Measurements from ENCODE around the gene TSTD1. TPM values are rescaled to one million over a fixed set of nuclear protein-coding genes. Genes with fewer than 3 reads are reported as not detected.

Gene TSTD1, protein sequence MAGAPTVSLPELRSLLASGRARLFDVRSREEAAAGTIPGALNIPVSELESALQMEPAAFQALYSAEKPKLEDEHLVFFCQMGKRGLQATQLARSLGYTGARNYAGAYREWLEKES
- total RNA-seq (2014; rRNA removed; shearing (Covaris generic)) (not detected in 2 replicates), polyA plus RNA-seq (2016; fragmentation: Nextera tagmentation; extraction: Ambion mirVana) (not detected in 2 replicates)

DNA sequence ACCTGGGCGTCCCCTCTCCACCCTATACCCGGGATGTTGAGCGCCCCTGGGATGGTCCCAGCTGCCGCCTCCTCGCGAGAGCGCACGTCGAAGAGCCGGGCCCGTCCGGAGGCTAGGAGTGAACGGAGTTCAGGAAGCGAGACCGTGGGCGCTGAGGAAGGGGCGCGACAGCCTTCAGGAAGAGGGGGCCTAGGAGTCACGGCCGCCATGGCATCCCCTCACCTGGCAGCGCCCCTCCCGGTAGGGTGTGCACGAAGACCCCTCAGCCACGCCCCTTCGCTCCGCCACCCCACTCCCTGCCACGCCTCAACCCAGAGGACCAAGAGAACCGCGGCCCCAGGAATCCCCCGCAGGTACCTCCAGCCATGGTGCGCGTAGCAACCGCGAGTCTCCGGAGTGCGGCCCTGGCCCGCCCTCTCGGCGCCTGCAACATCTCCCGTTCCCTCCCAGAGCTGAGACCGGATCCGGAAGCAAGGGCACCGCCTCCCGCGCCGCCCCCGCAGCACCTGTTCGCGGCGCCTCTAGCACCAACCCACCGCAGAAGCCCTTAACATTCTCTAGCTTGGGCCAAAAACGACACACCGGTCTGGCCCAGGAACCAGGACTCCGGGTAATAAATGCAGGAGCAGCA, at the start of gene TSTD1:
TSS of gene TSTD1 (minus strand) at position 442 of the 631 bp plus-strand sequence. CDS start at position 367, 75 bp downstream.
- H3K4me3 ChIP-seq: no peak within 1 kb of the TSS
- no peaks in the 10 kb centered on the region for H4K20me1 ChIP-seq (ENCODE audit: insufficient read depth)
- H3K27ac ChIP-seq: no peak within 1 kb of the TSS
- no peak within 1 kb of the TSS for H3K9ac ChIP-seq
- no peak for DNase-seq
- WGBS, 2 experiments (ENCODE audit: low coverage in 1 of 2, low lambda C conversion rate in 2 of 2, missing lambda C conversion rate in 2 of 2): 81 to 85% methylated on average over 42 to 53 of the region's 54 CpGs
- H3K79me2 ChIP-seq (ENCODE audit: insufficient read depth): peaks cover 20% of the 10 kb centered on the region
- peaks cover 7% of the 10 kb centered on the region; the same call in 1 of the 2 replicates for H3K36me3 ChIP-seq (ENCODE audit: low read depth)
- TF ChIP-seq EZH2phosphoT487 (IDR thresholded peaks at IDR 0.05; ENCODE audit: insufficient read depth, low read depth): no peak
- TF ChIP-seq EZH2 (IDR thresholded peaks at IDR 0.05; ENCODE audit: insufficient read depth, poor library complexity, severe bottlenecking): no peak
- no peaks in the 10 kb centered on the region for H3K4me1 ChIP-seq (ENCODE audit: insufficient read depth)
- H3K9me3 ChIP-seq (ENCODE audit: low read depth): no peaks in the 10 kb centered on the region
- in situ Hi-C loops (cut with MboI): no loop called here
- H2AFZ ChIP-seq: no peak within 1 kb of the TSS
- no peaks in the 10 kb centered on the region for H3K9me2 ChIP-seq (ENCODE audit: insufficient read depth)
- H3K27me3 ChIP-seq (replicated peaks; ENCODE audit: insufficient read depth): no peaks in the 10 kb centered on the region
- peaks cover 5% of the 10 kb centered on the region; the same call in 1 of the 2 replicates for H3F3A ChIP-seq (ENCODE audit: insufficient read depth)
- H3K4me2 ChIP-seq (ENCODE audit: unreplicated experiment): no peak within 1 kb of the TSS

DNA sequence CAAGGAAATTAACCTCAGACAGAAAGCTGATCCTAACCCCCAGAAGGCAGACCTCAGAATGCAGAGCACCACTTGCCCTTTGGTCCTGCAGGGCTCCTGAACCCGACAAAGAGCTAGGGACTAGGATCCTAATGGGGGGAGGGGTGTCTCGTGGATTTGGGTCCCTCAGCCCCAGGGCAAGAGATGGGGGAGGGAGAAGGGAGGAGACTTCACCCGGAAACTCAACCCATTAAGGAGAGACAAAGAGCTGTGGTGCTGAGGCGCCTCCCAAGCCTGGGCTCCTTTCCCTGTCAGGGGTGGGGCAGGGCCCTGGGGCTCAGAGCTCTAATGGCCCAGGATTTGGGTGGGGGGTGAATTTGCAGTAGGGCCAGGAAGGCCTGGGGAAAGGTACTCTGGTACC, 47.7 kb upstream of the TSTD1 start:
- DNase-seq: no peak
- no peaks in the 10 kb centered on the region for H3K9me2 ChIP-seq (ENCODE audit: insufficient read depth)
- H3K27me3 ChIP-seq (replicated peaks; ENCODE audit: insufficient read depth): no peaks in the 10 kb centered on the region
- TF ChIP-seq EZH2phosphoT487 (IDR thresholded peaks at IDR 0.05; ENCODE audit: insufficient read depth, low read depth) (no peak), EZH2 (IDR thresholded peaks at IDR 0.05; ENCODE audit: insufficient read depth, poor library complexity, severe bottlenecking) (no peak)
- no peaks in the 10 kb centered on the region for H3K9me3 ChIP-seq (ENCODE audit: low read depth)
- H3K4me3 ChIP-seq: no peak overlapping the region
- H3F3A ChIP-seq (ENCODE audit: insufficient read depth): peaks cover 33% of the 10 kb centered on the region
- H3K4me1 ChIP-seq (ENCODE audit: insufficient read depth): peaks cover 54% of the 10 kb centered on the region
- no peak overlapping the region for H3K9ac ChIP-seq
- no peaks in the 10 kb centered on the region for H3K36me3 ChIP-seq (ENCODE audit: low read depth)
- in situ Hi-C loops (cut with MboI): no loop called here
- WGBS, 2 experiments (ENCODE audit: low coverage in 1 of 2, low lambda C conversion rate in 2 of 2, missing lambda C conversion rate in 2 of 2): 29 to 44% methylated on average over 3 to 4 of the region's 4 CpGs
- H2AFZ ChIP-seq: no peak overlapping the region
- H3K79me2 ChIP-seq (ENCODE audit: insufficient read depth): no peaks in the 10 kb centered on the region
- no peak overlapping the region for H3K4me2 ChIP-seq (ENCODE audit: unreplicated experiment)
- no peaks in the 10 kb centered on the region for H4K20me1 ChIP-seq (ENCODE audit: insufficient read depth)
- H3K27ac ChIP-seq: no peak overlapping the region

DNA sequence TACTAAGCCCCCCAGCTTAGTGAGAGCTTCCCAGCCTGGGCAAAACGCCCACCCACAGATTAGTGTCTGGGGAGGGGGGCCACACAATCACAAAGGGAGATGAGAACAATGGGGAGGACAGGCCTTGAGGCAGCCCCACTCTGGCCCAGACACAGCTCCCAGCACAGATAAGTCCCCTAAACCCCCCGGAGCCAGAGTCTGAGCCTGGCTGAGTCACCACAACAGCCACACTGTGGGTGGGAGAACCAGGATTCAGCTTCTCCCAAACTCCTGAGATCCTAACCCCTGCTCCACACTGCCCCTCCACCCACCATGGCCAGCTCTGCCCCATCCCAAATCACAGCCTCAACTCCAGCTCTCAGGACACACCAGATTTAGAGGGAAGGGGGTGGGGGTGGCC, 46.4 kb upstream of the TSTD1 start:
- Histone ChIP-seq H3F3A (ENCODE audit: insufficient read depth) (peaks cover 40% of the 10 kb centered on the region), H2AFZ (peak overlapping the region; percentile 62), H3K4me1 (ENCODE audit: insufficient read depth) (peaks cover 67% of the 10 kb centered on the region), H3K4me3 (no peak overlapping the region), H3K27me3 (replicated peaks; ENCODE audit: insufficient read depth) (no peaks in the 10 kb centered on the region), H3K4me2 (ENCODE audit: unreplicated experiment) (no peak overlapping the region), H4K20me1 (ENCODE audit: insufficient read depth) (no peaks in the 10 kb centered on the region), H3K36me3 (ENCODE audit: low read depth) (no peaks in the 10 kb centered on the region), H3K27ac (peak overlapping the region; percentile 88; the same call in 1 of the 2 replicates), H3K79me2 (ENCODE audit: insufficient read depth) (no peaks in the 10 kb centered on the region), H3K9ac (peak overlapping the region; percentile 17; the same call in 1 of the 2 replicates), H3K9me3 (ENCODE audit: low read depth) (no peaks in the 10 kb centered on the region), H3K9me2 (ENCODE audit: insufficient read depth) (no peaks in the 10 kb centered on the region)
- peak; percentile 60 for DNase-seq
- WGBS, 2 experiments (ENCODE audit: low coverage in 1 of 2, low lambda C conversion rate in 2 of 2, missing lambda C conversion rate in 2 of 2): 59 to 60% methylated on average over 2 of the region's 2 CpGs
- in situ Hi-C loops (cut with MboI): no loop called here
- TF ChIP-seq EZH2 (IDR thresholded peaks at IDR 0.05; ENCODE audit: insufficient read depth, poor library complexity, severe bottlenecking) (no peak), EZH2phosphoT487 (IDR thresholded peaks at IDR 0.05; ENCODE audit: insufficient read depth, low read depth) (no peak)

DNA sequence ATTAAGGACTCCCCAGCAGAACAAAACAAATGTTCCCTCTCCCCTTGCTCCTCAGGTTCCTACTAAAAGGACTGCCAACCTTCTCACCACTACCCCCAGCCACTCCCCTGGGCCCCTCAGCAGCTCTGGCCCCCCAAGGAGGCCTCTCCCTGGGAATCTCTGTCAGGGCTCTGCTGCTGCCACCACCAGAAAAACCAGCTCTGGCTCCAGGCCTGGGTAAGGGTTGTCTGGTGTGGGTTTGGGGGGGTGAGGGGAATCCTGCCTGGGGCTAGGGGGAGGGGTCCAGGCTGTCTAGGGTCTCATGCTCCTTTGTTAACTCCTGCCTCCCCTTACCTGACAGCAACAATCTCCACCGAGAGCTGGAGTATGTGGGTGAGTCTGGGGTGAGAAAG, 45.8 kb upstream of the TSTD1 start:
- peak overlapping the region; percentile 88 for H3K27ac ChIP-seq

More for the DNA sequence above, 45.8 kb upstream of the TSTD1 start:
- TF ChIP-seq EZH2phosphoT487 (IDR thresholded peaks at IDR 0.05; ENCODE audit: insufficient read depth, low read depth) (no peak), EZH2 (IDR thresholded peaks at IDR 0.05; ENCODE audit: insufficient read depth, poor library complexity, severe bottlenecking) (no peak)
- peaks cover 43% of the 10 kb centered on the region for H3F3A ChIP-seq (ENCODE audit: insufficient read depth)
- H3K4me1 ChIP-seq (ENCODE audit: insufficient read depth): peaks cover 70% of the 10 kb centered on the region
- no peaks in the 10 kb centered on the region for H3K79me2 ChIP-seq (ENCODE audit: insufficient read depth)
- WGBS, 2 experiments (ENCODE audit: low coverage in 1 of 2, low lambda C conversion rate in 2 of 2, missing lambda C conversion rate in 2 of 2): 100% methylated on average over 1 of the region's 1 CpG; no CpG with 5 or more reads in 1 of the 2 experiments
- no peak overlapping the region for H2AFZ ChIP-seq
- H3K9ac ChIP-seq: 0 out of 2 replicates have a peak overlapping the region, but pooled peaks have one; percentile 17
- DNase-seq: no peak
- H3K4me2 ChIP-seq (ENCODE audit: unreplicated experiment): no peak overlapping the region
- no peaks in the 10 kb centered on the region for H3K36me3 ChIP-seq (ENCODE audit: low read depth)
- no peaks in the 10 kb centered on the region for H3K9me3 ChIP-seq (ENCODE audit: low read depth)
- no peaks in the 10 kb centered on the region for H4K20me1 ChIP-seq (ENCODE audit: insufficient read depth)
- H3K4me3 ChIP-seq: no peak overlapping the region
- H3K9me2 ChIP-seq (ENCODE audit: insufficient read depth): no peaks in the 10 kb centered on the region
- H3K27me3 ChIP-seq (replicated peaks; ENCODE audit: insufficient read depth): no peaks in the 10 kb centered on the region
- in situ Hi-C loops (cut with MboI): no loop called here
